Bronchial epithelial cell (primary cell): ENCODE results near the gene NDUFB7. TPM values are rescaled to one million over a fixed set of nuclear protein-coding genes. Genes with fewer than 3 reads are reported as not detected.

Experiments
- DNase-seq: peaks from one replicate; pipeline ENCODE4 v3.0.0-alpha.2; 2010; ENCODE audit warnings: low read depth
- FAIRE-seq: peaks from 2 replicates; lab custom pipeline; 2011; peaks lifted over from hg19 to GRCh38; lab: Jason Lieb, UNC
- H3K27me3 ChIP-seq: 2 replicates; pipeline ENCODE4 v1.5.1; 2011; ENCODE audit warnings: low read length; ENCODE audit not compliant: control insufficient read depth, insufficient read depth
- H3K36me3 ChIP-seq: 2 replicates; pipeline ENCODE4 v1.5.1; 2011; ENCODE audit warnings: low read length; ENCODE audit not compliant: control insufficient read depth, insufficient read depth
- H3K4me3 ChIP-seq: 2 replicates; pipeline ENCODE4 v1.5.1; 2011; ENCODE audit warnings: mild to moderate bottlenecking, low read depth, low read length, control low read depth
- CTCF ChIP-seq: IDR thresholded peaks from 2 replicates; pipeline ENCODE4 v1.5.1; 2011; ENCODE audit warnings: mild to moderate bottlenecking, moderate library complexity, low read length, control low read depth, inconsistent platforms; ENCODE audit not compliant: insufficient read depth, severe bottlenecking
- total RNA-seq: library from RNA; depleted of rRNA; stranded (reverse); fragments of >200 nt; gene quantifications from 2 replicates; pipeline ENCODE4 v1.2.1, GENCODE V29; 2014

Gene NDUFB7
- total RNA-seq, 1 donor from 2014 or later = 192 TPM

GRCh38 chr19:14562660-14563589 lies 8.9 kb downstream of the NDUFB7 start:
- DNase-seq (no peak), FAIRE-seq (no peak)
- peaks cover 13% of the 10 kb centered on the region for H3K36me3 ChIP-seq
- TF ChIP-seq CTCF = no peak
- no peaks in the 10 kb centered on the region for H3K27me3 ChIP-seq
- no peak overlapping the region for H3K4me3 ChIP-seq

- H3K4me3 ChIP-seq = no peak overlapping the region
- H3K36me3 ChIP-seq = peaks cover 13% of the 10 kb centered on the region
- H3K27me3 ChIP-seq = no peaks in the 10 kb centered on the region
- TF ChIP-seq CTCF = no peak
- no peak for FAIRE-seq
- DNase-seq = peak; percentile 58
Observed at GRCh38 chr19:14561847-14562351, 10.0 kb downstream of the NDUFB7 start.

- no peak for FAIRE-seq
Observed at GRCh38 chr19:14561249-14561648, 10.6 kb downstream of the NDUFB7 start.

GRCh38 chr19:14560776-14561108 lies 11.1 kb downstream of the NDUFB7 start:
- H3K36me3 ChIP-seq = peaks cover 10% of the 10 kb centered on the region
- no peak for DNase-seq
- H3K4me3 ChIP-seq = no peak overlapping the region
- no peak for FAIRE-seq
- no peak for TF ChIP-seq CTCF
- no peaks in the 10 kb centered on the region for H3K27me3 ChIP-seq

More at GRCh38 chr19:14561249-14561648, 10.6 kb downstream of the NDUFB7 start:
- Histone ChIP-seq H3K4me3 (no peak overlapping the region), H3K36me3 (peaks cover 13% of the 10 kb centered on the region), H3K27me3 (no peaks in the 10 kb centered on the region)
- no peak for TF ChIP-seq CTCF
- DNase-seq = no peak

- FAIRE-seq = no peak
- H3K36me3 ChIP-seq = peaks cover 10% of the 10 kb centered on the region
- H3K4me3 ChIP-seq = no peak overlapping the region
- H3K27me3 ChIP-seq = no peaks in the 10 kb centered on the region
- no peak for DNase-seq
- TF ChIP-seq CTCF = no peak
Observed at GRCh38 chr19:14559916-14560775, 11.7 kb downstream of the NDUFB7 start.
